NCI-H446 (cell line): ENCODE measurements around the gene JAK1.
A peak's percentile ranks its signal among the peaks of the same experiment; 100 is the strongest.
"Not testable (repeated sequence)": the region's sequence is repeated elsewhere in the genome, so short reads cannot be mapped to it uniquely, and the experiment has no call there.

Experiments used
- DNase-seq, 2 experiments: peaks; one replicate each; lab custom pipeline; 2025; lab: John Stamatoyannopoulos, UW

JAK1 gene

GRCh38 chr1:64920941-64921589, 45.3 kb downstream of the JAK1 start:
- DNase-seq: peak in 1 of 2 experiments; percentile 69

GRCh38 chr1:64919120-64919519, 47.2 kb downstream of the JAK1 start:
- DNase-seq: not testable (repeated sequence)

DNA sequence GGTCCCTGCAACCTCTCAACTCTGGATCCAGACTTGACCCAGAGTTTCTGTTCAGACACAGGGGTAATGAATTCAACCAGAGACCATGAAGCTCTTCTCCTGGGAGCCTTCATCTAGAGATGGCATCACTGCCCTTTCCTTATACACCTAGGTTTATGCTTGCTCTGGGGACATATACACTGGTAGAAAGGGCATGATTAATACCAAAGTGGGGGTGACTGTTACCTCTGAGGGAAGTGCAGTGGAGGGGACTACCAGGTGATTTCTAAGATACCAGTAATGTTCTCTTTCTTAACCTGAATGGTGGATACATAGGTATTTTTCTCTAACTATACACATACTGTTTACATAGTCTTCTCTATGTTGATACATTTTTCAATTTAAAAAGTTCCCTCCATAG, 48.4 kb downstream of the JAK1 start:
- DNase-seq: no peak

DNA sequence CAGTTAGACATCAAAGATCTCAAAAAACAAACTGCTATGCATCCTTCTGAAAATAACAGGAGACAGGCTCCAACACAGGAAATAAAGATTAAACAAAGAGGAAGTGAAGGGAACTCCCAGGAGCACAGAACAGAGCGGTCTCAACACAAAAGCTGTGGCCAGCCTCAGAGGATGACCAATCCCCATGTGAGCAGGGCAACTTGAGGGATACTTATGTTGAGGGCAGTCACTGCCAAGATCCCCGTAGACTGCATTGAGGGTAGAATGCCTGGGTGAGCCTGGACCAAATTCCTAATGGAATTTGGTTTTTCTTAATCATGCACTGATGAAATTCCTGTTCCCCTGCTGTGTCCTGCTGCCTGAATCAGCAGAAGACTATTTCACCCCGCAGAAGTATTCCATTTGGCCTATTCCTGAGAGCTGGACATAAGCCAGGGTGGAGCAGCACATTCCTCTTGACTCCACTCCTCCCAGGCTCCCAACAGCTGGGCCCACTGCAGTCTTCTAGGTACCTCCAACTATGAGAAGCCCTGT, 49.0 kb downstream of the JAK1 start:
- DNase-seq: peak in 1 of 2 experiments; percentile 60

- no peak for DNase-seq
These were observed 50.7 kb downstream of the JAK1 start for GRCh38 chr1:64915381-64916274.

DNA sequence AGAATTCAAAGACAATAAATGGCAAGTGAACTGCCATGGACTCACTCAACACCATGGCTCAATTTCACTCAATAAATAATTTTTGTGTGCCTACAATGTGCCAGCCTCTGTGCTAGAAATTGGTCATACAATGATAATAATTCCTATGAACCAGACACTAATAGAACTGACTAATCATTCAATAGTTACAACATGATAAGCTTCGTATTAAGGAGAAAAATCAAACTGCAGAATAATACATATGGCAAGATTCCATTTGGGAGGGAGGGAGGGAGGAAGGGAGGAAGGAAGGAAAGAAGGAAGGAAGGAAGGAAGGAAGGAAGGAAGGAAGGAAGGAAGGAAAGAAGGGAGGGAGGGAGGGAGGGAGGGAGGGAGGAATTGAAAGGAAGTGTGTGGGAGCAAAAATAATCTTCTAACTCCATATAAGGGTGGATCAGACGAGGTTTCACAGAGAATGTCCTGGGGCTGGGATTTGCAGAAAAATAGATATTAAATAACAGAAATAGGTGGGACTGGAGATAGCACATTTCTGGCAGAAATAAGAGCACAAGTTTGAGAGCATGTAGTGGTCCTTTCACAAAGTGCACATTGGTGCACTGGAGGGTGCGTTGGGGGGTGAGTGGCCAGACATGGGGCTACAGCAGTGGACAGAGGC, 52.9 kb downstream of the JAK1 start:
- no peak for DNase-seq

- DNase-seq: no peak
These were observed 54.2 kb downstream of the JAK1 start for GRCh38 chr1:64912191-64912590.

GRCh38 chr1:64911326-64911725, 55.0 kb downstream of the JAK1 start:
- DNase-seq: no peak

GRCh38 chr1:64909031-64909430, 57.3 kb downstream of the JAK1 start:
- no peak for DNase-seq

DNA sequence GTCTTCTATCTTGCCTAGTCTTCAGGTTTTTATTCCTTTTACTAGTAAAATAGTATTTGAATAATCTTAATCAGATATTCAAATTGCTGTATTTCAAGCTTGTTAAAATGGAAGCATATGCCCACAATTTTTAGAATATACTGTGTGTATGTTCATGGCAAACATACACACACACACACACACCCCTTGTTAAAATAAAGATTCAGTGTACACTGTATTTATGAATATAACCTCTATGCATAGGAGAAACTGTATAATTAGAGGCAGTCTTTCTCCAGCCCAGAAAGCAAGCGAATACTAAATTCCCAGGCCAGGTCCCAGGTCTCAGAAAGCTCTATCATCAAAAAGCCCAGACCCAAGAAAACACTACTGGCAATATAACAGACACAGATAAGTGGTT, 57.8 kb downstream of the JAK1 start:
- no peak for DNase-seq

DNA sequence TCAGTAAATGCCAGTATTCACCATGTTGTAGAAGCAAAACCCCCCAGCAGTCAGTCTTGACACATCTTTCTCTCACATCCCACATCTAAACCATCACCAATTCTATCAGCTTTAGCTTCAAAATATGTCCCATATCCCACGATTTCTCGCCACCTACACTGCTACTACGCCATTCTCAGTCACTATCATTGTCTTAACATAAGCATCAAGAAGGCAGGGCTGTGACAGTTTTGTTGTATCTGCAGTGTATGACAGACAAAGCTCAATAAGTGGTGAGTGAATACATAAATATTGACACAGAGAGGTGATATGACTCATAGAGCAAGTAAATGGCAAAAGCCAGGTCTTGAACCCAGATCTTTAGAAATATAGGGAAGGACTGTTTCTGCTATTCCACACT, 59.9 kb downstream of the JAK1 start:
- no peak for DNase-seq

GRCh38 chr1:64903593-64903992, 62.8 kb downstream of the JAK1 start:
- DNase-seq: no peak

DNA sequence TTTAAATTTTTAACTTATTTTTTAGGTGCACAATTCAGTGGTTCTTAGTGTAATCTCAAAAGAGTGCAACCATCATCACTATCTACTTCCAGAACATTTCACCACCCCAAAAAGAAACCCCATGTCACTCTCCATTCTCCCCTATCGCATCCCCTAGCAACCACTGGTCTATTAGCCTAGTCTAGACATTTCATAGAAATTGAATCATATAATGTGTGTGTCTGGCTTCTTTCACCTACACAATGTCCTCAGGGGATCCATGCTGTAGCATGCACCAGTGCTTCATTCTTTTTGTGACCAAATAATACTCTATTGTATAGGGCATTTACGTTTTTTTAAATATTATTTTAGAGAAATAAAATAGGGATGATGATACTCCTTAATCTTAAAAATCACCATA, 64.7 kb downstream of the JAK1 start:
- DNase-seq: no peak

GRCh38 chr1:64900916-64901315, 65.4 kb downstream of the JAK1 start:
- DNase-seq: no peak

DNA sequence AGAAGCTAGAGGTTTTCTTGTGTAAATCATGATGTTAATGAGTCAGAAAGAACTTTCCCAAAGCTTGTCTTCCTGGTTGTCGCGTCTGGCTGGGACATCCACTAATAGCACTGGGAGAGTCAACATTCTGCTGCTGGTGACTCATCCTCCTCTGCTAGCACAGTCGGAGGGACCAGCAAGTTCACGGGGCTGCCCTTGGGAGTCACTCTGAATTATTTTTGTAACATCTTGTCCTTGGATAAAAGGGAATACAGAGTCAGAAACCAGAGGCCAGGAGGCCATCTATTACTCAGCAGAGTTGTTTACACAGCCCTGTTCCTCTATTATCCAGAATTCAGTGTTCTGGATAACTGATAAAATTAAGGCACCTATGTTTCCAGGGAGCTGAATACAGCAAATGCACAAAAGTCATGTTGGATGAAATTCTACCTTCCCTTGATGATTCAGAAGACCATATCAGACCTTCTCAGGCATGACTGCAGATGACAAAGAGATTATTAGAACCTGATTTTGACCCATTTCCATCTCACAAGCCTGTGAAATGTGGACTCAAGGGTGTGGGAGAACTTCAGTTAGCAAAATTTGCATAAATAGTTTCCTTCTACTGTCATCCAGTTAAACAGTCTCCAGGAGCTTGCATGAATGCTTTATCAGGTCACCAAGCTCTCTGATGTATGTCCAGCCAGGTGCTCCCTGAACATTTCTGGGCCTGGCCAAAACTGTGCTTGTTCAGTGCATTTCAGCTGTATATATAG, 68.1 kb downstream of the JAK1 start:
- peak in 1 of 2 experiments; percentile 66 for DNase-seq

- DNase-seq: no peak
These were observed 69.8 kb downstream of the JAK1 start for GRCh38 chr1:64896551-64896950.

DNA sequence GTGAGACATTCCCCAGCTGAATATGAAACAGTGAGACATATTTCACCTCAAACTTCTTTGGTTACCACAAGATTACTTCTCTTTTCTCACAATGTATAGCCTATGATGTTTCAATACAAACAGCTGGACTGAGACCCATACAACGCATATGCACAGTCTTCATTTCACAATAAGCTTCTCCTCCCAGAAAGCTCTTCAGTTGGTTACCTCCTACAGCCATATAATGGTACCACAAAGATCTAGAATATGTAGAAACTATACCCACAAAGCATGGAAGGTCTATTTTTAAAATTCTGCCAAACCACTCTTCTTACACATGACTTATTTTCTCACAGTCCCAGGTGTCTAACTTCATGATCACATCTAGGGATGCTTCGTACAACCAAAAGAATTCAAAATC, 70.8 kb downstream of the JAK1 start:
- no peak for DNase-seq

GRCh38 chr1:64894438-64895196, 71.7 kb downstream of the JAK1 start:
- no peak for DNase-seq

- no peak for DNase-seq
These were observed 72.4 kb downstream of the JAK1 start for GRCh38 chr1:64893921-64894320.

DNA sequence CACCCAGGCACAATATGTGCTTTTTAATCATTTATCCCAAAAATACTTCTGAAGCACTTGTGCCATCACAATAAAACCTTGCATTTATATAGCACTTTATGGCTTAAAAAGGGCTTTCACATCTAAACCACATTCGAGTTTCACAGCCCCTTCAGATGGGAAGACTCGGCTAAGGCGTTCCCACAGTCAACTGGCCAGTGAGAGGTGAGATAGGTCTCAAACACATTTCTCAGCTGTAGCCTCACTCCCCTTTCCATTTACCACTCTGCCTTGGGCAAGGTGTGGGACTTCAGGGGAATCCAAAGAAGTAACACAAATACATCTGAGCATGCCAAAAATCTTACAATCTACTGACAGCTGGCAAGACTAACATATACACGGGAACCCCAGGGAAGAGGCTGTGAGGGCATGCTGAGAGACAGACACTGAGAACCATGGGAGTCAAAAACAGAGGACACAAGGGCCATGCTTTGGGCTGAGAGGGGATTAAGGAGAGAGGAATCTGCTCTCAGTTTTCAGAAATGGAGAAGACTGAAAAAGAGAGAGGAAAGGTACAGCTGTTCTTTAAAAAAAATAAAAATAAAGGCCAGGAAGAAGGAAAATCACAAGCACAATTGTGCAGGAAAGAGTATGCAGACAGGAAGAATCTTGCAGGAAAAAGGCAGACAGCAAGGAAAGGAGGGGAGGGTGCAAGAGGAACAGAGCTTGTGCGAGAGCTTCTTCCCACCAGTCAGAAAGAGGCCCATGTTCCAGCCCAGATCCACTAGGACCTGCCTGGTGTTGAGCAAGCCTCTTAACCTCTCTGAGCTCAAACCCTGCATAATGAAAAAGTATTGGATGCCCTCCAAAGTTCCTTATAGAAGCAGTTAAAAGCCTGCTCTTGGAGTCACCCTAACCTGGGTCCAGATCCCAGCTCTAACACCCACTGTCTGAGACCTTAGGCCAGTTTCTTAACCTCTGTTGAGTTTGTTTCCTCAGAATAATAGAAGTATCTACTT, 73.5 kb downstream of the JAK1 start:
- DNase-seq: peak in 1 of 2 experiments; percentile 46
